Amniotic stem cell (primary cell): Measurements from ENCODE around the gene TUBGCP2.

Source experiments
- DNase-seq: peaks from one replicate; lab custom pipeline; 2025; lab: John Stamatoyannopoulos, UW

The TUBGCP2 gene

DNA sequence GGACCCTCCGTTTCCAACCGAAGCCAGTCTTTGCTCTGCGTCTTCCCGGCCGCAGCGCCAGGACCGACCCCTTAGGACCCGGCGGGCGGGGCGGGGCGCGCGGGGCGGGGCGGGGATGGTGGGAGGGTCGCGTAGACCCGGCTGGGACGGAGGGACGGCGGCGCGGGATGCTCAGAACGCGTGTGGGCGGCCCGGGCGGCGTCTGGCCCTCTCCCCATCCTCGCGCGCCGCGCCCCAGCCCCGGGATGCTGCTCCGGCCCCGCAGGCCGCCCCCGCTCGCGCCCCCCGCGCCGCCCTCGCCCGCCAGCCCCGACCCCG, 78.7 kb downstream of the TUBGCP2 start, which contains the start of gene UTF1:
UTF1 (plus strand) TSS at position 174 of the 318 bp plus-strand sequence; CDS start at position 246, 72 bp downstream.
- no peak for DNase-seq

DNA sequence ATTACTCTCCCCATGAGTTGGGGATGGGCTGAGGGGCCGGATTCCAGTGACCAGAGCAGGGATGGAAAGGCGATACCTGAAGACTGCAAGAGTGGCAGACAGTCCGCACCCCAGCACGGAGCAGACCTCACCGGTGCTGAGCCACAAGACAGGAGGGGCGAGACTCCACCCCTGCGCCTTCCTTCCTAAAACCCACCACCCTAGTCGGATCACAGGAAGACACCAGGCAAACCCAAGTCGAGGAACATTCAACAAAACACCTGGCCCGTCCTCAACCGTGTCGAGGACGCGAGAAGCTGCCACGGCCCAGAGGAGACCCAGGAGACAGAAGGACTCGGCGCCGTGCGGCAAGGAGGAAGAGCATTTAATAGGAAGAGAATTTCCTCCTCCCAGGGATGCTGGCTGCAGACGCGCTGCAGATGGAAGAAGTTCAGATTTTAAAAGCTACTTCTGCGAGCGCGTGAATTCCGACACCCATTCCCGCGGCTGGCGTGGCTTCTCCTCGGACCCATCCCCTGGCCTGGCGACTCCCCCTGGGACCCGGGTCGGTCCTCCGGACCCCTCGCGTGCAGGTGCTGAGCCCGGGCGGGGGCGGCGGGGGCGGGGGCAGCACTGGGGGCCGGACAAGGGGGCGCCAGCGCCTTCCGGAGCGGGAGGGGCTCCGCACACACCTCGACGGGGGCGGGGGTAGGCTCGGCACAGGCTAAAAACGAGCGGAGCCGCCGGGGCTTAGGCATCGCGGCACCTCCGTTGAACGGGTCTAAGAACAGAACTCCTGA, 79.2 kb downstream of the TUBGCP2 start:
- DNase-seq, result no peak
